Activated gamma-delta T cell treated with anti-CD3 and anti-CD28 coated beads, Interleukin-2, amount 50 U/mL, for 16 hours (primary cell): ENCODE measurements around the gene CMTM4.
"Not testable (repeated sequence)": the region's sequence is repeated elsewhere in the genome, so short reads cannot be mapped to it uniquely, and the experiment has no call there.

Source experiments
- DNase-seq: peaks from one replicate; pipeline ENCODE4 v3.0.0-alpha.2; 2020; ENCODE audit warnings: low read depth

Gene CMTM4

GRCh38 chr16:66673691-66674090 is 22.9 kb downstream of the CMTM4 start:
- DNase-seq = no peak

- no peak for DNase-seq
Observed at GRCh38 chr16:66670691-66671388, 25.7 kb downstream of the CMTM4 start.

- DNase-seq = no peak
Observed at GRCh38 chr16:66668777-66669444, 27.6 kb downstream of the CMTM4 start.

GRCh38 chr16:66667944-66668343 is 28.6 kb downstream of the CMTM4 start:
- no peak for DNase-seq

- DNase-seq = no peak
Observed at GRCh38 chr16:66662445-66663194, 33.9 kb downstream of the CMTM4 start.

- not testable (repeated sequence) for DNase-seq
Observed at GRCh38 chr16:66661671-66662346, 34.7 kb downstream of the CMTM4 start.

- no peak for DNase-seq
Observed at GRCh38 chr16:66661210-66661560, 35.4 kb downstream of the CMTM4 start.

GRCh38 chr16:66660422-66661209 is 35.9 kb downstream of the CMTM4 start:
- no peak for DNase-seq

- no peak for DNase-seq
Observed at GRCh38 chr16:66658860-66659190, 37.7 kb downstream of the CMTM4 start.

GRCh38 chr16:66658143-66658859 is 38.2 kb downstream of the CMTM4 start:
- no peak for DNase-seq

- no peak for DNase-seq
Observed at GRCh38 chr16:66656547-66656946, 40.0 kb downstream of the CMTM4 start.

GRCh38 chr16:66653581-66654350 is 42.8 kb downstream of the CMTM4 start:
- DNase-seq = no peak

- no peak for DNase-seq
Observed at GRCh38 chr16:66652661-66653360, 43.7 kb downstream of the CMTM4 start.

- no peak for DNase-seq
Observed at GRCh38 chr16:66651965-66652364, 44.6 kb downstream of the CMTM4 start.

- no peak for DNase-seq
Observed at GRCh38 chr16:66651474-66651765, 45.1 kb downstream of the CMTM4 start.

- DNase-seq = peak; percentile 71
Observed at GRCh38 chr16:66650707-66651473, 45.7 kb downstream of the CMTM4 start.

- DNase-seq = no peak
Observed at GRCh38 chr16:66649636-66650205, 46.8 kb downstream of the CMTM4 start.

GRCh38 chr16:66649167-66649566 is 47.4 kb downstream of the CMTM4 start:
- DNase-seq = no peak

- DNase-seq = no peak
Observed at GRCh38 chr16:66647866-66648265, 48.7 kb downstream of the CMTM4 start.
